ENCODE results near the gene FBXO46. TPM values are rescaled to one million over a fixed set of nuclear protein-coding genes. Genes with fewer than 3 reads are reported as not detected.
A peak's percentile ranks its signal among the peaks of the same experiment; 100 is the strongest.

The FBXO46 gene
- total RNA-seq, 2 donors from 2014 or later = 28.3 to 28.8 TPM

GRCh38 chr19:45767881-45768654 is 37.4 kb upstream of the FBXO46 start:
- Histone ChIP-seq H3K27ac (peak overlapping the region; percentile 97), H3K36me3 (no peaks in the 10 kb centered on the region), H3K4me1 (peaks cover 8% of the 10 kb centered on the region), H3K9me3 (no peaks in the 10 kb centered on the region), H3K9ac (ENCODE audit: low read depth in 2 of 2, low read length in 2 of 2) (peak overlapping the region; percentile 91 to 95), H3K27me3 (no peaks in the 10 kb centered on the region), H3K4me3 (peak overlapping the region; percentile 77)
- intact Hi-C loops (cut with DNase I) = loop anchor here (5.0 kb wide), 2 partner anchors 51 to 76 kb away; partner anchors contain the start of genes QPCTL and SNRPD2
- TF ChIP-seq CTCF (IDR thresholded peaks at IDR 0.05) = no peak
- peak; percentile 67 for DNase-seq

GRCh38 chr19:45767410-45767880 is 36.7 kb upstream of the FBXO46 start:
- DNase-seq = peak; percentile 75
- Histone ChIP-seq H3K4me1 (peaks cover 8% of the 10 kb centered on the region), H3K27ac (peak overlapping the region; percentile 97), H3K9ac (ENCODE audit: low read depth in 2 of 2, low read length in 2 of 2) (peak overlapping the region; percentile 91 to 95), H3K4me3 (peak overlapping the region; percentile 77), H3K9me3 (no peaks in the 10 kb centered on the region), H3K36me3 (no peaks in the 10 kb centered on the region), H3K27me3 (no peaks in the 10 kb centered on the region)
- TF ChIP-seq CTCF (IDR thresholded peaks at IDR 0.05) = no peak
- intact Hi-C loops (cut with DNase I) = loop anchor here (5.0 kb wide), 2 partner anchors 50 to 75 kb away; partner anchors contain the start of genes QPCTL and SNRPD2

- peak overlapping the region; percentile 97 for H3K27ac ChIP-seq
- peak overlapping the region; percentile 77 for H3K4me3 ChIP-seq
- peak overlapping the region; percentile 91 to 95 for H3K9ac ChIP-seq (ENCODE audit: low read depth in 2 of 2, low read length in 2 of 2)
- DNase-seq = no peak
- no peaks in the 10 kb centered on the region for H3K27me3 ChIP-seq
- H3K9me3 ChIP-seq = no peaks in the 10 kb centered on the region
- no peak for TF ChIP-seq CTCF (IDR thresholded peaks at IDR 0.05)
- intact Hi-C loops (cut with DNase I) = loop anchor here (5.0 kb wide), 2 partner anchors 50 to 75 kb away; partner anchors contain the start of genes QPCTL and SNRPD2
- peaks cover 8% of the 10 kb centered on the region for H3K4me1 ChIP-seq
- no peaks in the 10 kb centered on the region for H3K36me3 ChIP-seq
These were observed 36.2 kb upstream of the FBXO46 start for GRCh38 chr19:45766869-45767346.

- Histone ChIP-seq H3K9me3 (no peaks in the 10 kb centered on the region), H3K27ac (peak overlapping the region; percentile 97), H3K27me3 (no peaks in the 10 kb centered on the region), H3K4me3 (peak overlapping the region; percentile 77), H3K9ac (ENCODE audit: low read depth in 2 of 2, low read length in 2 of 2) (peak overlapping the region in 1 of 2 donors; percentile 95), H3K4me1 (peaks cover 8% of the 10 kb centered on the region), H3K36me3 (no peaks in the 10 kb centered on the region)
- intact Hi-C loops (cut with DNase I) = loop anchor here (5.0 kb wide), 2 partner anchors 49 to 74 kb away; partner anchors contain the start of genes QPCTL and SNRPD2
- no peak for DNase-seq
- no peak for TF ChIP-seq CTCF (IDR thresholded peaks at IDR 0.05)
These were observed 35.7 kb upstream of the FBXO46 start for GRCh38 chr19:45766296-45766868.

GRCh38 chr19:45765702-45766295 is 35.1 kb upstream of the FBXO46 start:
- Histone ChIP-seq H3K9ac (ENCODE audit: low read depth in 2 of 2, low read length in 2 of 2) (peak overlapping the region in 1 of 2 donors; percentile 24), H3K27me3 (no peaks in the 10 kb centered on the region), H3K4me3 (no peak overlapping the region), H3K36me3 (no peaks in the 10 kb centered on the region), H3K27ac (no peak overlapping the region), H3K4me1 (peaks cover 8% of the 10 kb centered on the region), H3K9me3 (no peaks in the 10 kb centered on the region)
- intact Hi-C loops (cut with DNase I) = loop anchor here (5.0 kb wide), 2 partner anchors 48 to 73 kb away; partner anchors contain the start of genes QPCTL and SNRPD2
- DNase-seq = no peak
- TF ChIP-seq CTCF (IDR thresholded peaks at IDR 0.05) = no peak

Data from colonic mucosa (tissue), 4 donors.